NCI-H2227 (cell line): ENCODE results near the gene HOXA13.

Source experiments
- DNase-seq: peaks from one replicate; lab custom pipeline; 2025; ENCODE audit not compliant: unreplicated experiment; lab: John Stamatoyannopoulos, UW

The HOXA13 gene

GRCh38 chr7:27193335-27194001 is 6.4 kb downstream of the HOXA13 start:
- no peak for DNase-seq

- no peak for DNase-seq
These were observed 7.2 kb downstream of the HOXA13 start for GRCh38 chr7:27192546-27193334.

GRCh38 chr7:27191833-27192545 is 7.9 kb downstream of the HOXA13 start:
- no peak for DNase-seq

- no peak for DNase-seq
These were observed 8.6 kb downstream of the HOXA13 start for GRCh38 chr7:27191161-27191731.

- no peak for DNase-seq
These were observed 9.7 kb downstream of the HOXA13 start for GRCh38 chr7:27189997-27190748.

GRCh38 chr7:27189295-27189996 is 10.4 kb downstream of the HOXA13 start:
- DNase-seq = no peak

GRCh38 chr7:27188386-27189294 is 11.3 kb downstream of the HOXA13 start:
- DNase-seq = no peak

- DNase-seq = no peak
These were observed 12.2 kb downstream of the HOXA13 start for GRCh38 chr7:27187475-27188385.

- no peak for DNase-seq
These were observed 13.0 kb downstream of the HOXA13 start for GRCh38 chr7:27186668-27187474.

GRCh38 chr7:27185854-27186667 is 13.8 kb downstream of the HOXA13 start:
- DNase-seq = no peak

GRCh38 chr7:27185013-27185853 is 14.7 kb downstream of the HOXA13 start, which contains the start of gene HOXA11:
HOXA11 (minus strand) TSS chr7:27185232; CDS start chr7:27185144, 88 bp downstream.
- DNase-seq = no peak

- peak; percentile 17 for DNase-seq
These were observed 15.4 kb downstream of the HOXA13 start for GRCh38 chr7:27184337-27185012.

- DNase-seq = no peak
These were observed 16.1 kb downstream of the HOXA13 start for GRCh38 chr7:27183682-27184336.
